ENCODE measurements around the gene SPNS2. TPM values are rescaled to one million over a fixed set of nuclear protein-coding genes. Genes with fewer than 3 reads are reported as not detected.

SPNS2 gene
- total and polyA plus RNA-seq, 2 experiments from 2014 or later = 1.7 to 2.3 TPM

DNA sequence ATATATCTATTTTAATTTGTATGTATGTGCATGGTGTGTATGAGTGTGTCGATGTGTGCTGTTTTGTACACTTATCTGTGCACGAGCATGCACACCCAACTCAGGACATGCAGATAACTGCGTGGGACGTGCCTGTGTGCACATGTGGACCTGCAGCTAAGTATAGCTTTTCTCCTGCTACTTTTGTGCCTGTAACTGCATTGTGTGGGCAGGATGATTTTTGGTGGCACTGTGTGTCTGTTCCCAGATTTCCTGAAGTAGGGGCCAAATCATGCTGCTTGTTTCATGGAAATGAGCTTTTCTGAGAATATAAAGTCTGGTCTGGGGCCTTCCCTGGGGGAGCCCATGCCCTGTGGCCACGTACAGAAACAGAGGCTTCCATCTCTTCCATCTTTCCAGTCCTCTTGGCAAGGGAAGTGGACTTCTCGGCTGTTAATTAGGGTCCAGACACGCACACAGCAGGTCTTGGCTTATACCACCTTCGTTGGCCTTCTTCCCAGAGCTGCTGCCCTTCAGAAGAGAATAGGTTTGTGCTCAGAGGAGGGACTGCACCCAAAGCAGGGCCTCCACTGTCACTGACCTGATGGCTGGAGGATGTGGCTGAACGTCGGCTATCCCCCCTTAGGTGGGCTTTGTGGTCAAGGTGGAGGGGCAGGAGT, 34.7 kb upstream of the SPNS2 start (continued):
- TF ChIP-seq POLR2AphosphoS5 (IDR thresholded peaks at IDR 0.05; ENCODE audit: low read depth) = no peak
- no peak for TF ChIP-seq ZNF331 (CRISPR knock-in tag; IDR thresholded peaks at IDR 0.05; ENCODE audit: low read depth)
- no peak for TF ChIP-seq CREB1 (CRISPR knock-in tag; IDR thresholded peaks at IDR 0.05; ENCODE audit: low read depth)
- no peak for TF ChIP-seq JUNB (IDR thresholded peaks at IDR 0.05; ENCODE audit: unreplicated experiment)
- no peak for TF ChIP-seq STAT1 (IDR thresholded peaks at IDR 0.05; ENCODE audit: unreplicated experiment)
- TF ChIP-seq, protein P1, sequence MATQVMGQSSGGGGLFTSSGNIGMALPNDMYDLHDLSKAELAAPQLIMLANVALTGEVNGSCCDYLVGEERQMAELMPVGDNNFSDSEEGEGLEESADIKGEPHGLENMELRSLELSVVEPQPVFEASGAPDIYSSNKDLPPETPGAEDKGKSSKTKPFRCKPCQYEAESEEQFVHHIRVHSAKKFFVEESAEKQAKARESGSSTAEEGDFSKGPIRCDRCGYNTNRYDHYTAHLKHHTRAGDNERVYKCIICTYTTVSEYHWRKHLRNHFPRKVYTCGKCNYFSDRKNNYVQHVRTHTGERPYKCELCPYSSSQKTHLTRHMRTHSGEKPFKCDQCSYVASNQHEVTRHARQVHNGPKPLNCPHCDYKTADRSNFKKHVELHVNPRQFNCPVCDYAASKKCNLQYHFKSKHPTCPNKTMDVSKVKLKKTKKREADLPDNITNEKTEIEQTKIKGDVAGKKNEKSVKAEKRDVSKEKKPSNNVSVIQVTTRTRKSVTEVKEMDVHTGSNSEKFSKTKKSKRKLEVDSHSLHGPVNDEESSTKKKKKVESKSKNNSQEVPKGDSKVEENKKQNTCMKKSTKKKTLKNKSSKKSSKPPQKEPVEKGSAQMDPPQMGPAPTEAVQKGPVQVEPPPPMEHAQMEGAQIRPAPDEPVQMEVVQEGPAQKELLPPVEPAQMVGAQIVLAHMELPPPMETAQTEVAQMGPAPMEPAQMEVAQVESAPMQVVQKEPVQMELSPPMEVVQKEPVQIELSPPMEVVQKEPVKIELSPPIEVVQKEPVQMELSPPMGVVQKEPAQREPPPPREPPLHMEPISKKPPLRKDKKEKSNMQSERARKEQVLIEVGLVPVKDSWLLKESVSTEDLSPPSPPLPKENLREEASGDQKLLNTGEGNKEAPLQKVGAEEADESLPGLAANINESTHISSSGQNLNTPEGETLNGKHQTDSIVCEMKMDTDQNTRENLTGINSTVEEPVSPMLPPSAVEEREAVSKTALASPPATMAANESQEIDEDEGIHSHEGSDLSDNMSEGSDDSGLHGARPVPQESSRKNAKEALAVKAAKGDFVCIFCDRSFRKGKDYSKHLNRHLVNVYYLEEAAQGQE (IDR thresholded peaks at IDR 0.05; ENCODE audit: unreplicated experiment) = no peak
- TF ChIP-seq, protein P2, sequence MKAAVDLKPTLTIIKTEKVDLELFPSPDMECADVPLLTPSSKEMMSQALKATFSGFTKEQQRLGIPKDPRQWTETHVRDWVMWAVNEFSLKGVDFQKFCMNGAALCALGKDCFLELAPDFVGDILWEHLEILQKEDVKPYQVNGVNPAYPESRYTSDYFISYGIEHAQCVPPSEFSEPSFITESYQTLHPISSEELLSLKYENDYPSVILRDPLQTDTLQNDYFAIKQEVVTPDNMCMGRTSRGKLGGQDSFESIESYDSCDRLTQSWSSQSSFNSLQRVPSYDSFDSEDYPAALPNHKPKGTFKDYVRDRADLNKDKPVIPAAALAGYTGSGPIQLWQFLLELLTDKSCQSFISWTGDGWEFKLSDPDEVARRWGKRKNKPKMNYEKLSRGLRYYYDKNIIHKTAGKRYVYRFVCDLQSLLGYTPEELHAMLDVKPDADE (IDR thresholded peaks at IDR 0.05) = no peak

DNA sequence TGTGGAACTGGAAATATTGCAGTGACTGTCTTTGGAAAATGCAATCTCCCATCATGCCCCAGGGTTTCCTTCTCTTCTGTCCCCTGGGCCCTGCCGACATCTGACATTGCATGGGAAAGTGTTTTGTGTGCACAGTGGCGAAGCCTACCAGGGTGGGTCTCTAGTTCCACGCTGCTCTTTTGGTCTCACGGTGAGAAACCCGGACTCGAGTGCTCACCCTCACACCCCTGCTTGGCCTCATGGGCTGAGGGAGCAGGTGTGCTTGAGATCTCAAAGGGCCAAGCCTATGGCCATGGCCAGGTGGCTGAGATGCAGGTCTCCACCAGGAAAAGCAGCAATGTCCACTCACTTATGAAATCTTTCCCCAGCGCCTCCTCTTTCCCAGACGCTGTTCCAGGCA, 32.9 kb upstream of the SPNS2 start:
- H3K4me1 ChIP-seq (ENCODE audit: insufficient read depth) = no peaks in the 10 kb centered on the region
- H3K36me3 Mint-ChIP-seq (ENCODE audit: low read depth) = no peaks in the 10 kb centered on the region
- no peaks in the 10 kb centered on the region for H3K9me2 ChIP-seq (ENCODE audit: insufficient read depth)
- H4K20me1 ChIP-seq (replicated peaks; ENCODE audit: insufficient read depth) = no peaks in the 10 kb centered on the region
- H3K4me3 ChIP-seq = no peak overlapping the region
- no peak overlapping the region for H3K27ac ChIP-seq (ENCODE audit: low read depth)
- no peaks in the 10 kb centered on the region for H3K27me3 ChIP-seq (ENCODE audit: insufficient read depth)
- H3K9me3 Mint-ChIP-seq = peaks cover 7% of the 10 kb centered on the region; the same call in 1 of the 3 replicates
- no peak overlapping the region for H3K4me3 Mint-ChIP-seq
- H3K27ac Mint-ChIP-seq = no peak overlapping the region
- DNase-seq (ENCODE audit: low spot score) (no peak), ATAC-seq (no peak)
- no peak overlapping the region for H2AFZ ChIP-seq
- peaks cover 9% of the 10 kb centered on the region for H3K27me3 Mint-ChIP-seq (ENCODE audit: insufficient read depth, low read depth, poor library complexity)
- H3K4me1 Mint-ChIP-seq = no peaks in the 10 kb centered on the region
- no peaks in the 10 kb centered on the region for H3F3A ChIP-seq (replicated peaks; ENCODE audit: low read depth)
- no peaks in the 10 kb centered on the region for H3K79me2 ChIP-seq (replicated peaks; ENCODE audit: insufficient read depth)
- no peaks in the 10 kb centered on the region for H3K36me3 ChIP-seq (ENCODE audit: insufficient read depth)
- H3K4me2 ChIP-seq = no peak overlapping the region
- TF ChIP-seq ZNF331 (CRISPR knock-in tag; IDR thresholded peaks at IDR 0.05; ENCODE audit: low read depth) = no peak
- TF ChIP-seq STAT1 (IDR thresholded peaks at IDR 0.05; ENCODE audit: unreplicated experiment) = no peak
- TF ChIP-seq, protein P1 (IDR thresholded peaks at IDR 0.05; ENCODE audit: unreplicated experiment) = no peak
- TF ChIP-seq, protein P3, sequence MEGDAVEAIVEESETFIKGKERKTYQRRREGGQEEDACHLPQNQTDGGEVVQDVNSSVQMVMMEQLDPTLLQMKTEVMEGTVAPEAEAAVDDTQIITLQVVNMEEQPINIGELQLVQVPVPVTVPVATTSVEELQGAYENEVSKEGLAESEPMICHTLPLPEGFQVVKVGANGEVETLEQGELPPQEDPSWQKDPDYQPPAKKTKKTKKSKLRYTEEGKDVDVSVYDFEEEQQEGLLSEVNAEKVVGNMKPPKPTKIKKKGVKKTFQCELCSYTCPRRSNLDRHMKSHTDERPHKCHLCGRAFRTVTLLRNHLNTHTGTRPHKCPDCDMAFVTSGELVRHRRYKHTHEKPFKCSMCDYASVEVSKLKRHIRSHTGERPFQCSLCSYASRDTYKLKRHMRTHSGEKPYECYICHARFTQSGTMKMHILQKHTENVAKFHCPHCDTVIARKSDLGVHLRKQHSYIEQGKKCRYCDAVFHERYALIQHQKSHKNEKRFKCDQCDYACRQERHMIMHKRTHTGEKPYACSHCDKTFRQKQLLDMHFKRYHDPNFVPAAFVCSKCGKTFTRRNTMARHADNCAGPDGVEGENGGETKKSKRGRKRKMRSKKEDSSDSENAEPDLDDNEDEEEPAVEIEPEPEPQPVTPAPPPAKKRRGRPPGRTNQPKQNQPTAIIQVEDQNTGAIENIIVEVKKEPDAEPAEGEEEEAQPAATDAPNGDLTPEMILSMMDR (conservative IDR thresholded peaks at IDR 0.05; ENCODE audit: low read depth in 2 of 2) = no peak
- TF ChIP-seq, protein P2 (IDR thresholded peaks at IDR 0.05) = no peak
- TF ChIP-seq NANOG (IDR thresholded peaks at IDR 0.05; ENCODE audit: borderline replicate concordance) = no peak
- no peak for TF ChIP-seq POLR2AphosphoS5 (IDR thresholded peaks at IDR 0.05; ENCODE audit: low read depth)
- TF ChIP-seq EZH2phosphoT487 (IDR thresholded peaks at IDR 0.05; ENCODE audit: unreplicated experiment) = no peak
- no peak for TF ChIP-seq CREB1 (CRISPR knock-in tag; IDR thresholded peaks at IDR 0.05; ENCODE audit: low read depth)

Data from GM23338 (cell line).